Measurements from ENCODE around the gene AXL. TPM values are rescaled to one million over a fixed set of nuclear protein-coding genes. Genes with fewer than 3 reads are reported as not detected.

AXL gene
- total and polyA plus RNA-seq, 2 donors (not counting 3 experiments of a cell fraction or from before 2014, with no cell fraction given): 86.9 to 172 TPM

- peak overlapping the region; percentile 85 to 91 (median 89) for H3K4me3 ChIP-seq (replicated peaks in 1 of 3; ENCODE audit: insufficient read depth in 1 of 3, low read depth in 1 of 3, low read length in 3 of 3)
- FAIRE-seq (no peak), DNase-seq (ENCODE audit: low read depth, low spot score) (peak; percentile 30)
- H3K9me1 ChIP-seq (replicated peaks; ENCODE audit: control insufficient read depth, extremely low read depth, insufficient read depth, low read length): no peaks in the 10 kb centered on the region
- ChIA-PET CTCF (interaction anchor here (0.6 to 7.2 kb wide), 8 partner anchors 8 to 732 kb away, joined by 3 to 244 read pairs (median 5); no protein-coding TSS in a partner anchor), POLR2A (interaction anchor here (0.5 to 1.7 kb wide), 2 partner anchors 13 to 39 kb away, joined by 4 to 7 read pairs; no protein-coding TSS in a partner anchor)
- no peaks in the 10 kb centered on the region for H3K9me3 ChIP-seq (replicated peaks; ENCODE audit: control insufficient read depth, insufficient read depth, low read length)
- TF ChIP-seq MYC (IDR thresholded peaks at IDR 0.05; ENCODE audit: low read depth, low read length): no peak
- TF ChIP-seq CTCF (IDR thresholded peaks at IDR 0.05; ENCODE audit: extremely low read depth in 1 of 2, insufficient read depth in 1 of 2, low read depth in 1 of 2, low read length in 2 of 2): no peak
- TF ChIP-seq MAX (IDR thresholded peaks at IDR 0.05; ENCODE audit: insufficient read depth, insufficient read length): no peak
- TF ChIP-seq POLR2AphosphoS5 (IDR thresholded peaks at IDR 0.05; ENCODE audit: insufficient read depth, low read depth, low read length): no peak
- TF ChIP-seq FOS (IDR thresholded peaks at IDR 0.05; ENCODE audit: borderline replicate concordance, insufficient read depth, low read length): no peak
- no peak for TF ChIP-seq POLR2A (IDR thresholded peaks at IDR 0.05; ENCODE audit: low read depth, low read length)
- no peak for TF ChIP-seq EZH2 (IDR thresholded peaks at IDR 0.05; ENCODE audit: borderline replicate concordance, low read depth, low read length, severe bottlenecking)
- no peak for TF ChIP-seq JUN (IDR thresholded peaks at IDR 0.05; ENCODE audit: borderline replicate concordance, insufficient read depth, insufficient read length, low read depth)
- no peak for TF ChIP-seq GATA2 (IDR thresholded peaks at IDR 0.05; ENCODE audit: insufficient read depth, insufficient read length, low read depth, low read length)
- no TSS peak for BruUV-seq (replicated peaks)
- H3K27ac ChIP-seq (ENCODE audit: insufficient read depth, low read depth, low read length): peak overlapping the region; percentile 84
- no peaks in the 10 kb centered on the region for H4K20me1 ChIP-seq (replicated peaks; ENCODE audit: control insufficient read depth, extremely low read depth, insufficient read depth, low read length)
- intact Hi-C loops (cut with micrococcal nuclease): loop anchor here (2.0 kb wide), 1 partner anchor 90 kb away; no protein-coding TSS in a partner anchor
- no peaks in the 10 kb centered on the region for H3K27me3 ChIP-seq (ENCODE audit: control insufficient read depth in 2 of 2, insufficient read depth in 2 of 2, low read length in 2 of 2)
- peak overlapping the region; percentile 92 for H3K9ac ChIP-seq (replicated peaks; ENCODE audit: extremely low read depth, insufficient read depth, low read length)
- no peak overlapping the region for H2AFZ ChIP-seq (ENCODE audit: low read depth, low read length)
- peaks cover 18% of the 10 kb centered on the region for H3K4me1 ChIP-seq (ENCODE audit: control insufficient read depth, extremely low read depth, insufficient read depth, low read length)
- dilution Hi-C loops (cut with MboI; ENCODE audit: extremely low pct_ligation_motif_present, low sequenced_read_pairs): no loop called here
- H3K4me2 ChIP-seq (ENCODE audit: insufficient read depth, low read length): peak overlapping the region; percentile 65
- peaks cover 5 to 7% of the 10 kb centered on the region in 2 experiments for H3K36me3 ChIP-seq (ENCODE audit: control insufficient read depth in 2 of 2, extremely low read depth in 1 of 2, insufficient read depth in 2 of 2, low read length in 2 of 2)
- H3K79me2 ChIP-seq (ENCODE audit: control insufficient read depth, insufficient read depth, low read length): peaks cover 49% of the 10 kb centered on the region
These were observed 45.8 kb downstream of the AXL start for GRCh38 chr19:41264581-41265394.

All from endothelial cell of umbilical vein (primary cell).